ENCODE data around the gene MYO10.
"Not testable (repeated sequence)": the region's sequence is repeated elsewhere in the genome, so short reads cannot be mapped to it uniquely, and the experiment has no call there.

MYO10 gene

DNA sequence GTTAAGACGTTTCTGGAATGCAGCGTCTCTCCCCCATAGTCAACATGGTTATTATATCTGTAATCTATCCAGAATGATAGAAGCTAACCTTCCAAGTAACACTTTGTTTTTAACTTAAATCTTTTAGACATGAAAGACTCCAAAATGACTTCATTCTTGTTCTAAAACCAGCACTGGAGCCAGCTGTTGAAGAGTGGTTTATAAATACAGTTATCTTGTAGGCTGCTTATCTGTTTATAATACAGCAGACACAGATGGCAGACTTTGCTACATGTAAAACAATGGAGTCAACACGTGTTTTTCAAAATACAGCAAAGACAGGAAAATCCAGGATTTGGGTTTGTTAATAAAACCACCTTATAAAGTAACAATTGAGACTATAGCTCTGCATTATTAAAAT lies 270.5 kb downstream of the MYO10 start:
- no peak for FAIRE-seq

DNA sequence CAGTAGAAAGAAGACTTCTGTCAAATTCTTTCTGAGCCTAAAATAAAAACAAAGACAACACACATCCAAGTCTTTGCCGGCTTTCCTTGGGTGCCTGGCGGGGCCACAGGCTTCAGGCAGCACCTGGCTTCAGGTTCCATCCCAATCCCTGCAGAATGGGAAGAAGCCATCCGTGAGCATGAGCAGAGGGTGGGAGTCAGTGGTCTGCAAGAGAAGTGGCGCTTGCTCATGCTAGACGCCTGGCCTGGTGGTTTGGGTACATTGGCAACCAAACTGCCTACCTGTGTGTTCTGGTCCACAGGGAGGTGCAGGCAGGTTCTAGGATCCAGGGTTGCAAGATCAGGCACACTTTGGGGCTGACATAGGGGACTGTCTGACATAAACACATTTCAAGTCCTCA lies 271.7 kb downstream of the MYO10 start:
- FAIRE-seq, result no peak

DNA sequence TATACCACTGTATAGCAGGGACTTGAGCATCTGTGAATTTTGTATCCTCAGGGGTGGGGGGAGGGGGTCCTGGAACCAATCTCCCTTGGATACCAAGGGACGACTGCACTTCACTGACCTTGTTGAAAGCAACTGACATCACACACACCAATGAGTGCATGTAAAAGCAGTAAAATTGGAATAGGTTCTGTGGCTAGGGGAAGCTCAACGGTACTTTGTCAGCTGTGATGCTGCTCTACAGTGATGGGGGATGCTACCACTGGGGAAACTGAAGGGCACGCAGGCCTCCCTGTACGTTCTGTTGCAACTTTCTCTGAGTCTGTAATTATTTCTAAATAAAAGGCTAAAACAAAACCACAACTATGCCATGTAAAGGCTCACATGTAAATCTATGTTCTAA lies 272.2 kb downstream of the MYO10 start:
- no peak for FAIRE-seq

DNA sequence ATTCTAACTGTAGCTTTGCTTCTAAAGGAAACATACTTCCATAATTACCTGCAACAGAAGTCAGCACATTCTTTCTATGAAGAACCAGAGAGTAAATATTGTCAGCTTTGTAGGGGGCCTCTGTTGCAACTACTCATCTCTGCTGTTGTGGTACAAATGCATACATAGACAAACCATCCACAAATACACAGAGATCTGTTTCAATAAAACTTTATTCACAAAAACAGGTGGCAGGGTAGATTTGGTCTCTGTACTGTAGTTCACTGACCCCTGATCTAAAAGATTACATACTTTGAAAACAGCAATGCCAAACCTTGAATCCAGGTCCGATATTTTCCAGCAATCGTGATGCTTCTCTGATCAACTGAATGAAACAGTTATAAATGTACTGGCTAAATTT lies 274.4 kb downstream of the MYO10 start:
- FAIRE-seq, result no peak

DNA sequence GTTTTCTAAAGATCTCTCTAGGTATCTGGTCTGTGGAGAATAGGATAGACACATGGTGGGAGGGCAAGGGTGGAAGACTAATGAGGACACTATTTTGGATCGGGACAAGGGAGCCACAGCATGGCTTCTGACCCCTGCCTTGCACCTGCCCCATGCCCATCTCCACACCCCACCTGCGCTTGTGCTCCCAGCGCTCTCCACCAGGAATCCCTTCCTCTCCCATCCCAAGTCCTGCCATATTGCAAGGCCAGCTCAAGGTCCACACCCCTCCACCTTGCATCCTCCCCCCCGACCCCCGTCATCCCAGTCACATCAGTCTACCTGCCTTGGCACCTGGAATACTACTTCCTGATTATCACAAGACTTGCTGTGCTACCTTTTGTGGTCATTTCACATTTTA lies 275.1 kb downstream of the MYO10 start:
- no peak for FAIRE-seq

DNA sequence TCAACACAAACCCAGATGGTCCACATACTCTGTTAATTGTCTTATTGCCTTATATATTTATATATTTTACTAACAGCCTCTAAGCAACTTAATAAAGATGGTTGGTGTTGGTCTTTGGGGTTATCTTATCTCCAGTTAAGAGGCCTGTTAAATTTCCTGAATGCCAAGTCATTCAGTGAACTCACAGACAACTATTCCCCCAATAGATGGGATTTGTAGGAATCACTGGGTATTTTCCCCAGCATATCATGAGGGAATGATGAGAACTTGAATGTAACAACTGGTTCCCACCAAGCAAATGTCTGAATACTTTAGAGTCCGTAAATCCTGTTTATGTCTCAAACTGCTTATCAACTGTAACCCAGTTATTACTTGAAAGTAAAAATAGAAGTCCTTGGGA lies 276.6 kb downstream of the MYO10 start:
- no peak for FAIRE-seq

DNA sequence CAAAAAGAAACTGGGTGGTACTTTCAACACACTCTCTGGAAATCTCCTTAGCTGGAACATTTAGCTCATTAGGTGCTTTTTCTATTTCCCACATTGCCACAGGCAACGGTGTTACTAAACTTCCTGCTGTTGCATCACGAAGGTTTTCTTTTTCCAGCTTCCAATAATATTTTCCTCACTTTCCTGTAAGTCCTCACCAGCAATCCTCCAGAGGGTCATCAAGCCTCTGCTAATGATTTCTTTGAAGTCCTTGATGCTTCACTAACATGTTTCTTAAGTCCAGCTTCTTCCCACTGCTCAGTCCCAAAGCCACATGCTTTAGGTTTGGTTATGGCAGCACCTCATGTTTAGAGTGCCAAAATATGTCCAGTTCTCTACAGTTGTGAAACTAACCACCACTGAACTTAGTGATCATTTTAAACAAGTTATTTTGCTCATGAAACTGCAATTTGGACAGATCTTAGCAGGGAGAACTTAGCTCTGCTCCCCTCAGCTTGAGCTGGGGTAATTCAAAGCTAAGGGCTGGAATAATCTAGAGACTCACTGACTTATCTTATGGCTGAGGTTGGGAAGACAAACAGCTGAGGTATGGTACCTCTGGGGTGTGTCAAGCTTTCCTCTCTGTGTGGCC lies 279.4 kb downstream of the MYO10 start:
- no peak for FAIRE-seq

DNA sequence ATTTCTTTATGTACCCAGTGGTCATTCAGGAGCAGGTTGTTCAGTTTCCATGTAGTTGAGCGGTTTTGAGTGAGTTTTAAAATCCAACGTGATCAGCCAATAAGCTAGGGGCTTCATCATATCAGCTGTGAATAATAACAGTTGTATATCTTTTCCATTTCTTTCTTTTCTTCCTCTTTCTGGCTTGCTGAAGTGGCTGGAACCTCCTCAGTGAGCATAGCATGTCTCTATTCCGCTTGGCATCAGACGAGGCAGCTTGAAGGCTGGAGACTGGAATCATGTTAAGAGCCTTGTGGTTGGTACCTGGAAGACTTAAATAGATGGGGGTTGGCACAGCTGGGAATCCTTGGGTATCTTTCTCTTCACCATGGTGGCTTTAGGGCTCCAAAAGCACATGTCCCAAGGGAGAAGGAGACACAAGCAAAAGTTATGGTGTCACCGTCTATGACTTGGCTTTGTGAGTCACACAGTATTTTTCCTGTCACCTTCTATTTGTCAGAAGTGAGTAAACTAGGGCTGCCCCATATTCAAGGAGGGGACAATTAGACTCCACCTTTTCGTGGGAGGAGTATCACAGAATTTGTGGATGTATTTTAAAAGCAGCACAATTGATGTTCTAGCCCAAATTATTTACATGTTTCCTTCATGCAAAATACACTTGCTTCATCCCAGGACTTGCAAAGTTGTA lies 281.3 kb downstream of the MYO10 start:
- FAIRE-seq, result no peak

DNA sequence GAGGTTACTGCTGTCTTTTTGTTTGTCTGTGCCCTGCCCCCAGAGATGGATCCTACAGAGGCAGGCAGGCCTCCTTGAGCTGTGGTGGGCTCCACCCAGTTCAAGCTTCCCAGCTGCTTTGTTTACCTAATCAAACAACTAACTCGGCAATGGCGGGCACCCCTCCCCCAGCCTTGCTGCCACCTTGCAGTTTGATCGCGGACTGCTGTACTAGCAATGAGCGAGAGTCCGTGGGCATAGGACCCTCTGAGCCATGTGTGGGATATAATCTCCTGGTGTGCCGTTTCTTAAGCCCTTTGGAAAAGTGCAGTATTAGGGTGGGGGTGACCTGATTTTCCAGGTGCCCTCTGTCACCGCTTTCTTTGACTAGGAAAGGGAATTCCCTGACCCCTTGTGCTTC lies 287.3 kb downstream of the MYO10 start:
- not testable (repeated sequence) for FAIRE-seq

DNA sequence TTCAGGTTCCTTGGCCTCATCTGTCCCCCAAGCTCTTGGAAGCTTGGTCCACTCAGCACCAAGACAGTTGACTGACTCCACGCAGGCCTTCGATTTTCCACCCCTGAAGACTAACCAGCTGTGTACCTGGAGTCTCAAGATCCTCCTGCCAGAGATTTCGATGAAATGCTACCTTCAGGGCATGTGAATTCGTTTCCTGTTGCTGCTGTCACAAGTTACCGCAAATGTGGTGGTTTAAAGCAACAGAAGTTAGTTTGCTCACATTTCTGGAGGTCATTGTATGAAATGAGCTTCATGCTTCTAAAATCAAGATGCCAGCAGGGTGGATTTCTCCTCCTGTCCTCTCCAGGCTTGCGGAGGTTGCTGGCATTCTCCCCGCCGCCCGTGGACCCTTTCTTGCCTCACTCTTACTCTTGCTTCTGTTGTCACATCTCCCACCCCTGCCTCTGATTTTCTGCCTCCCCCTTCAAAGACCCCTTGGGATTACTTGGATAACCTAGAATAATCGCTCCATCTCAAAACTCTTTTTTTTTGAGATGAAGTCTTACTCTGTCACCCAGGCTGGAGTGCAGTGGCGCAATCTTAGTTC lies 291.7 kb downstream of the MYO10 start:
- FAIRE-seq, result no peak

DNA sequence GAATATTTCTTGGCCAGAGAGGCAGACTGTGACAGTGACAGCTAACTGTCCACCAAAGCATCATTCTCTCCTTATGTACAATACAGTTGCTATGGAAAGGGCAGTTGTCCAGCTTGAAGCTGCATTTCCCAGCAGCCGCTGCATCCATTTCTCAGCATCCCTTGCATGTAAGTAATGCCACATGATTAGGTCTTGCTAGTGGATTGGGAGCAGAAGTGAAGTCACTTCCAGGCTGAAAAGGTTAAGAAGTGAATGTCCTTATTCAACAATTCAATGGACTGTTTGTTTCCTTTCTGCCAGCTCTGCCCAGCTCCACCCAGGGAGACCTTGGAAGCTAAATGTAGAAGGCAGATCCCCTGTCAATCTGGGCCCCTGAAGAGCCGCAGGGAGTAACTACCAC lies 293.2 kb downstream of the MYO10 start:
- FAIRE-seq, result no peak

DNA sequence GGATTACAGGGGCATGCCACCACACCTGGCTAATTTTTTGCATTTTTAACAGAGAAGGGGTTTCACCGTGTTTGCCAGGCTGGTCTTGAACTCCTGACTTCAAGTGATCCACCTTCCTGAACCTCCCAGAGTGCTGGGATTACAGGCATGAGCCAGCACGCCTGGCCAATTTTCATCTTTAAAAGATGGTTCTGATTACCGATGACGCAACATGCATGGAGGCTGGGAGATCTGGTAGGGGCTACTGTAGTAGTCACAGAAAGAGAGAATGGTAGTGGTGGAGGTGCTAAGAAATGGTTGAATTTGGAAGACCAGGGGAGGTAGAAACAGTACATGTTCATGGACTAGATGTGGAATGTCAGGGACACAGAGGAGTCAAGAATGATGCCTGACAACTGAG lies 296.9 kb downstream of the MYO10 start:
- FAIRE-seq, result no peak

DNA sequence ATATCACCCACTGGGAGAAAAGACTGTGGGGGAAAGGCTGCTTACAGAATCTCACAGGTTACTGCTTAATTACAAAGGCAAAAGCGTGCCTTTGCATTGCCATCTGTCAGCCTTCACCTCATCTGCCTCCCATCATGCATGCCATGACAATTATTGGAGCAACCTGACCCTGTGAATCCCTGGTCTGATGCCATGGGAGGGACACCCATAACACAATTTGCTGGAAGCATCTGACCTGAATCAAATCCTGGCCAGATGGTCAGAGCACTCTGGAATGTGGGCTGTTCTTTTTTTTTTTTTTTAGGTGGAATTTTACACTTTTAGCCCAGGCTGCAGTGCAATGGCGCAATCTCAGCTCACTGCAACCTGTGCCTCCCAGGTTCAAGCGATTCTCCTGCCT lies 307.7 kb downstream of the MYO10 start:
- no peak for FAIRE-seq

DNA sequence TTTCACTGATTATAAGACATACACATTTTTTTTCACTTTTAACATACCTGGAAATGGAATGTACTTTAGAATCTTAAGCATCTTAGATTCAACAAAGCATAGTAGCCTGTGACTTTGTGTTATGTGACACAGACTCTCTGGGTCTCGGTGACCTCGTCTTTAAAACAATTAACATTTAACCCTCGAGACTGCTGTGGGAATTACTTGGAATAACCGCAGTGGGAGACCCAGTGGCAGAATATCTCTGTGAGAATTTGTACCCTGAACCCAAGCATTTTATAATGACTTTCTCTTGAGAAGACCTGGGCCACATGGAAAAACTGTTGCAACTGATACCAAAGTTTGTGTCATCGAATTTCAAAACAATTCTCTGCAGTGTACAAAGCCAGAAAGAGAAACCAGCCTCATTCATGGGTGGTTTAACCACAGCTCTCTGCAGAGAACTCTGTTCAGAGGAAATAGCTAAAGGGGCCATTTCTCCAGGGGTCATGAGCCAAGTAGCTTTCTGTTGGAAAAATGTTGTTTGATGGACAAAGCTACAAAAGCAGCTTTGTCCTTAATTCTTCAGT lies 309.3 kb downstream of the MYO10 start:
- no peak for FAIRE-seq

DNA sequence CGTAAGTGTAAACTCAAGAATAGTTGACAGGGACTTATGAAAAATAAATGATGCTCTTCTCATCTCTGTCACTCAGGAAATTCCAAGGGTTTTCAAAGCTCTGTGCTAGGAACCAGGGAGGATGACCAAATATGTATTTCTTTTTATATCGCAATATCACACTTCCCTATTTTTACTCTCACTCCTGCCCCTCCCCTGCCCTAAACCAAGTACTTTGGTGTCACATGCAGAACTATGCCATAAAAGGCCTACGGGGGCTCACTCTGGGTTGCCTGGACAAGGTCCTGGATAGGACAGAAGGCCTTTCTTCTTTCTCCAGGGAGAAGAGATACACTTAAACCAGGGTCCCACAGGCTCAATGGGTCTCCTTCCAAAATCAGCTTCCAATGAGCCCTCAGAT lies 311.0 kb downstream of the MYO10 start:
- no peak for FAIRE-seq

DNA sequence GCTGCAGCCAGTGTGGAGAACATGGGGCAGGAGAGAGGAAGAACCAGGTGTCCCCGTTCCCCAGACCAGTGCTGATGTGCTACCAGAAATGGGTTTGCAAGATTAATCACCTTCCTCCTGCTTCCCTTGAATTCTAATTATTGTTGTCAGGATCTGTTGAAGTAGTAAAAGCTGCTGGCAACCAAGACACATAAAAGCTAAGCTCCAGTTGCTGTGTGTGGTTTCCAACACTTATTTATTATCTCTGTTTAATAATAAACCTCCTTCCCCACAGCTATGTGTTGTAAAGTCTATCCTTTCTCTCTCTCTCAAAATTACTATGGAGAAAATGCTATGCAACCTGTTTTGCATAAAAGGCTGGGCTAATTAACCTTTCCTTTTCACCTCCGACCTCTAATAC lies 317.0 kb downstream of the MYO10 start:
- FAIRE-seq, result no peak

DNA sequence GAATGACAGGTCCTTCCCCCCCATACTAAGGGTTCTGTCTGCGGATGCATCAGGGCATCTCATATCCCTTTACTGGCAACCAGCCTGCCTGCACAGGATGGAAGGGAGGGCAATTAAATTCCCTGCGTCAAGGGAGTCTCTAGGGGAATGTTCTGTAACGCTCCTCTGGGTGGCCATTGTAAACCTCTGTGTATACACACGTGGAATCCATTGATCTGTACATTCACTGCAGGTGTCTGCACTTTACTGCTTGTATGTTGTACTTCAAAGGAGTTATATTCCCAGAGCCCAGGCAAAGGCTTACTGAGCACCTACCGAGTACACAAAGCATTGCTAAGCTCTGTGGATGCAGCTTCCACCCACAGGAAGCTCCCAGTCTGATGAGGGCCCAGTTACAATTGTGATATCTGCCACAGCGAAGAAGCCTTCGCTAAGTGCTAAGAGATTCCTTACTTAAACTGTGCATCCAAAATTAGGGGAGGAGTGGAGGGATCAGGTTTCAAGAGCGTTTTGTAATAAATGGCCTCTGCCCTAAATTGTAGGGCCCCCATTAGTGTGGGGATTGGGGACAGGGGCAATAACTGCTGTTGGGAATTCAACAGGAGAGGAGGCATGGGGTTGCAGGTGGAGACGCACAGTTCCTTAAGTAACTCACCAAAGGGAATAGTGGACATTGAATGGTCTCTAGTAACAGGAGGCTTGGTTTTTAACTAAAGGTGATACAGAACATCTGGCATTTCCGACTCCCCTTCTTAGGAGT lies 317.8 kb downstream of the MYO10 start:
- FAIRE-seq, result no peak

DNA sequence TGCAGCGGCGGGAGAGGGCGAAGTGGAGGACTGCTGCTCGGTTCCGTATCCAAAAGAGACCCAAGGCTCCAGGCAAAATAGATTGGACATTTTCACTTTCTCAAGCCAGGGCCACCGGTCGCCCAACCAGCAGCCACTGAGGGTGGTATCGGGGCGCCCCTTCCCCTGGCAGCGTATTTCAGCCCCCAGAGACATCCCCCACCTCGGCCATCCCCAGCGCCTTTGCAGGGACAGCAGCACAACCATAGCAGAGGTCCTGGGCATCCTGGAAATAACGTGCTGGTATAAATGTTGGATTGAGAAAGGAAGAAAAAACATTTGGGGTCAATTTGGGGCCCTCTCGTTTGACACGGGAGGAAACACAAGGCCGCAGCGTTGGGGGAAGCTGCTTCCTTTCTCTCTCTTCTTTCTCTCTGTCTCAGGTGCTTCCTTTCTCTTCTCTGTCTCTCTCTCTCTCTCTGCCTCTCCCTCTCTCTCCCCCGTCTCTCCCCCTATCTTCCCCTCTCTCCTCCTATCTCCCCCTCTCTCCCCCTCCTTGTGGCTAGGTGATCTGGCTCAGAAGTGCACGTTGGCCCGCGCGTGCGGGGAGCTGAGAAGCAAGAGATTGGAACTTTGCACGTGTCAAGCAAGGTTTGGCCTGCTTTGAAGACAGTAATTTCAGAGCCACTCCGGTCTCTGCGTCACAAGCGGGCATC lies 318.7 kb downstream of the MYO10 start:
- no peak for FAIRE-seq

DNA sequence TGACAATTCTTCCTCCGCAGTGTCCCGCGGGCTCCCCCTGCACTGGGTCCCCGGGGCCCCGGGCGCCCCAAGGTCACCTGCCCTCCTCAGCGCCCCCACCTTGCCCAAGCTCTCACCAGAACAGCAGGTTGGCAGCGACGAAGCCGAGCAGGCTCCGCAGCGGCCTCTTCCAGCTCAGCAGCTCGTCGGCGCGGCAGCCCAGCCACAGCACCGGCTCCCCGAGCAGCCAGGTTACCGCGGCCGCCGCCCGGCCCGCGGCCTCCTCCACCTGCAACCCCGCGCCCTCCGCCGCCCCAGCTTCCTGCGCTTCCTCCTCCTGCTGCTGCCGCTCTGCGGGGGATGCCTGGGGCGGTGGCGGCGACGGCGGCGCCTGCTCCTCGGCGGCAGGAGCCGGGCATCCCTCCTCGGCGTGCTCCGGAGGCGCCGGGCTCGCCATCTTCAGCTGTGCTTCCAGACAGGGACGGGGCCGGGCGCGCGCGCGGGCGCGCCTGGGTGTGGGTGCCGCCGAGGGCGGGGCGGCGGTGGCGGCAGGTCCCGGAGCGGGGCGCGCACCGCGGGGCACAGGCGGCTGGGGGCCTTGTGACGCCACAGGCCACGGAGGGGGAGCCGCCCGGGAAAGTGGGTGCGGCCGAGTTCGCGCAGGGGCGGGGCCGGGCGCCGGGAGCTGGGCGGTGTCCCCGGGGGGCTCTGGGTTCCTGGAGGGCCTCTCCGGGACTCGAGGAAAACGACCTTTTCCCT lies 319.4 kb downstream of the MYO10 start, which contains the start of gene RETREG1:
Gene RETREG1 (minus strand): TSS at position 462 of the 738 bp plus-strand sequence. CDS start 26 bp downstream, at position 436.
- FAIRE-seq, result no peak

DNA sequence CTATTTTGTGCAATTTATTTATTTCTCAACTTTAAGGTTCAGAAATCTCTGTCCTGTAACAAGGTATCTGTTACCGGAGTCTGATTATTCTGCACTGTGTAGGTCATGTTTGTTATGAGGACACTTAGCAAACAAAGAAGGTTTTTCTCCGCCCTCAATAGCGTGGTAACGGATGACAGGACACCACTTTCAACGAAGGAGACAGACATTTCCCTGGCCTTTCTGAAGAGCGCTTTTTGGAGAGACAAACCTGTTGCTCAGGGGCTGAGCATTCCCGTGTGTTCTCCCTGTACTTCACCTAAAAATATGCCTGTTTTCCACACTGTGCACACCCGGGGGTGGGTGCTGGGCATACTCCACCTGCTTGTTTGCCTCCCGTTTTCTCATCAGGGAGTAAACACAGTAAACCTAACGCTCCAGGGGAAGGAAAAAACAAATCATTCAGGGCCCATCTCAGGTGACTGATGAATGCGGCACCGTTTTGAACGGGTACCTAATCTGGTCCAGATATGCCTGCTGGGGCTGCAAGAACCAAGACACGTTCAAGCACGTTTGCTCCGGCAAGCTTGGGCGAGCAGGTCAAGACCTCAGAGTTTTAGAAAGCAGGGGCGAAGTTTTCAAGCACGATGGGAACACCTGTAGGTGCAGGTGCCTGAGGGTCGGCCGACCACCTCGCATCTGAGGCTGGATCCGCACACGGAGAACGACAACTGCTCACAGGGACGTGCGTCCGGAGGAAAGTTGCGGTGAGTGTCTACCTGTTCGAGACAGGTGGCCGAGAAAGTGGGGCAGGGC lies 320.1 kb downstream of the MYO10 start:
- no peak for FAIRE-seq

DNA sequence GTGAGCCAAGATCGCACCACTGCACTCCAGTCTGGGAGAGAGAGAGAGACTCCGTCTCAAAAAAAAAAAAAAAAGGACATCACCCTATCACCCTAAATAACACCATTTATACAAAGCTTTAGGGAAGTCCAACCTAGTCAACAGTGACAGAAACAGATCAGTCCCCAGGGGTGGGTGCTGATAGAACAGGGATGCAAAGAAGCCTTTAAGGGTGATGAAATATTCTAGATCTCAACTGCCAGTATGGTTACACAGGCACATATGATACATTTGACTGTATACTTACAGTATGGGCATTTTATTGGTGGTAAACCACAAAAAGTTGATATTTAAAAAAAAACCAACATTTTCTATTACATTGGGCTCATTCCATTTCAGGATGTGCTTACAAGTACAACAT lies 324.1 kb downstream of the MYO10 start:
- FAIRE-seq, result no peak

Measured in colon (tissue), 2 donors.